Vagina (tissue), 2 donors: ENCODE results near the gene SLC6A6.

ENCODE experiments used
- POLR2AphosphoS5 ChIP-seq, 2 donors: sonication (generic); formaldehyde crosslinking; IDR thresholded peaks; one replicate each; pipeline ENCODE4 v1.9.0; 2017; ENCODE audit warnings: antibody characterized with exemption in 2 of 2, mild to moderate bottlenecking in 2 of 2, low read depth in 1 of 2; ENCODE audit not compliant: insufficient read depth in 1 of 2
- TF ChIP-seq, protein P1 (sequence below), 3 experiments: fragments of 450-650 bp in 2 of 3; fragments of 200-600 bp in 1 of 3; sonication (generic) in 1 of 3; IDR thresholded peaks; one replicate each; pipeline ENCODE4 v1.5.1; 2017 to 2019; ENCODE audit warnings: antibody characterized with exemption in 3 of 3, mild to moderate bottlenecking in 2 of 3, moderate library complexity in 2 of 3

DNA sequence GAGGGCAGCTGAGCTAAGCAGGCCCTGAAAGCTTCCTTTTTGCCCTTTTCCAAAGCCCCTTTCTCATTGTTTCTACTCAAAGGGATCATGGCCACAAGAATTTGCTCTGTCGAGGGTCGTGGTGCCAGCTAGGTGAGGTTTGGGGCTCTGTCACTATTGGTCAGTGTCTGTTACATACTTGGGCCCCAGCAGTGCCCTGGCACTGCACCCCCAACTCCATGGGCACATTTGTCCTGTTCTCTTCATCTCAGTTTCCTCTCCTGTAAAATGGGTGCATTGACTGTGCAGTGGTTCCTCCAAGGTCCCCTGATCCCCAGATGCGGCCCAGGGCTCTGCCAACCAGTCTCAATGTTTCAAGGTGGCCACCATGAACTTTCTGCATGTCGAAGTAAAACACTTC is 62.1 kb downstream of the SLC6A6 start:
- TF ChIP-seq, protein P1, sequence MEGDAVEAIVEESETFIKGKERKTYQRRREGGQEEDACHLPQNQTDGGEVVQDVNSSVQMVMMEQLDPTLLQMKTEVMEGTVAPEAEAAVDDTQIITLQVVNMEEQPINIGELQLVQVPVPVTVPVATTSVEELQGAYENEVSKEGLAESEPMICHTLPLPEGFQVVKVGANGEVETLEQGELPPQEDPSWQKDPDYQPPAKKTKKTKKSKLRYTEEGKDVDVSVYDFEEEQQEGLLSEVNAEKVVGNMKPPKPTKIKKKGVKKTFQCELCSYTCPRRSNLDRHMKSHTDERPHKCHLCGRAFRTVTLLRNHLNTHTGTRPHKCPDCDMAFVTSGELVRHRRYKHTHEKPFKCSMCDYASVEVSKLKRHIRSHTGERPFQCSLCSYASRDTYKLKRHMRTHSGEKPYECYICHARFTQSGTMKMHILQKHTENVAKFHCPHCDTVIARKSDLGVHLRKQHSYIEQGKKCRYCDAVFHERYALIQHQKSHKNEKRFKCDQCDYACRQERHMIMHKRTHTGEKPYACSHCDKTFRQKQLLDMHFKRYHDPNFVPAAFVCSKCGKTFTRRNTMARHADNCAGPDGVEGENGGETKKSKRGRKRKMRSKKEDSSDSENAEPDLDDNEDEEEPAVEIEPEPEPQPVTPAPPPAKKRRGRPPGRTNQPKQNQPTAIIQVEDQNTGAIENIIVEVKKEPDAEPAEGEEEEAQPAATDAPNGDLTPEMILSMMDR (IDR thresholded peaks at IDR 0.05): no peak
- no peak for TF ChIP-seq POLR2AphosphoS5 (IDR thresholded peaks at IDR 0.05; ENCODE audit: insufficient read depth in 1 of 2, low read depth in 1 of 2)
